ENCODE data around the gene CACNA1C.

CACNA1C gene

DNA sequence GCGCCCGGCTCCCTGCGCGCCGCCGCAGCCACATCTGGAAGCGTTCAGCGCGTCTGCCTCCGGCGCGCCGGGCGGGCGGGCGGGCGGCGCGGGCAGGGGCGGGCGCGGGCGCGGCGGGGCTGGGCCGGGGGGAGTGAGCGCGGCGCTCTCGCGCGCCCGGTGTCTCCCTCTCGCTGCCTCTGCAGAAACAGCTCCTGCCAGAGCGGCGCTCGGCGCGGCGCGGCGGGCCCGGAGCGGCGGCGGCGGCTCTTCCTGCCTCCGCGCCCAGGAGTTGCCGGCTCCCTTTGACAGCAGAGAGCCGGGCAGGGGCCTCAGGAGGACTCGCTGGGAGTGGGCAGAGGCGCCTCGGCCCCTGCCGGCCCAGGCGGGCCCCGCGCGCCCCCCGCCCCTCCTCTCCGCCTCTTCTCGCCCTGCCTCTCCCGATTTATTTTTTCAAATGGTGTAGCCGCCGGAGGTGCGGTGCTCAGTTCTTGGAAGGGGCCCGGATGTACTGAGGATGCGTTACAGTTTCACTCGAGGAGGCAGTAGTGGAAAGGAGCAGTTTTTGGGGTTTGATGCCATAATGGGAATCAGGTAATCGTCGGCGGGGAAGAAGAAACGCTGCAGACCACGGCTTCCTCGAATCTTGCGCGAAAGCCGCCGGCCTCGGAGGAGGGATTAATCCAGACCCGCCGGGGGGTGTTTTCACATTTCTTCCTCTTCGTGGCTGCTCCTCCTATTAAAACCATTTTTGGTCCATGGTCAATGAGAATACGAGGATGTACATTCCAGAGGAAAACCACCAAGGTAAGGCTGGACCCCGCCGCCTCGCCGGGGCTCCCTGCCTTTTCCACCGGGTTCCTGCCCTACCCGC is at the start of gene CACNA1C:
Gene CACNA1C (plus strand): TSS at position 162 of the 853 bp plus-strand sequence. CDS start 576 bp downstream, at position 738.
- DNase-seq, result peak; percentile 33 to 78

GRCh38 chr12:2003676-2004112 is 49.1 kb upstream of the CACNA1C start:
- no peak for DNase-seq

- peak; percentile 93 to 98 for DNase-seq
These were observed 48.5 kb upstream of the CACNA1C start, which contains the start of gene DCP1B for GRCh38 chr12:2004113-2004929. Gene DCP1B (minus strand): TSS chr12:2004457. CDS start chr12:2004431, 26 bp downstream.

GRCh38 chr12:2008677-2009076 is 44.1 kb upstream of the CACNA1C start:
- DNase-seq, result peak; percentile 27 to 46

DNA sequence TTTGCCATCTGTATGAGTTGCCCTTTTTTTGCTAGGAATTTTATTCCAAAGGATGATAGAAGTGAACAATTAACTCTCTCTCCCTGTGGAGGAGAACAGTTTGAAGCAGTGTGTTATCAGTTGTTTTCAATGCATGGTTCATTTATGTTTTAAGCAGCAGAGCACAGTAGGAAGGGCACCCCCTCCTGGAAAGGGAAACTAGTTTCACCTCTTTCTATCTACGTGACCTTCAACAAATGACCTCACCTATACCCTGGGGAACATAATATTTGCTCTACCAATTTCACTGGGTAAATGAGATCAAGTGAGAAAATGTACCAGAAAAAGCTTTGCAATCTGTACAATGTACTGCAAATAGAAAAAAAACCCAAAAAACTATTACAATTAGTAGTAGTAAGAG is 43.2 kb upstream of the CACNA1C start:
- DNase-seq, result no peak

DNA sequence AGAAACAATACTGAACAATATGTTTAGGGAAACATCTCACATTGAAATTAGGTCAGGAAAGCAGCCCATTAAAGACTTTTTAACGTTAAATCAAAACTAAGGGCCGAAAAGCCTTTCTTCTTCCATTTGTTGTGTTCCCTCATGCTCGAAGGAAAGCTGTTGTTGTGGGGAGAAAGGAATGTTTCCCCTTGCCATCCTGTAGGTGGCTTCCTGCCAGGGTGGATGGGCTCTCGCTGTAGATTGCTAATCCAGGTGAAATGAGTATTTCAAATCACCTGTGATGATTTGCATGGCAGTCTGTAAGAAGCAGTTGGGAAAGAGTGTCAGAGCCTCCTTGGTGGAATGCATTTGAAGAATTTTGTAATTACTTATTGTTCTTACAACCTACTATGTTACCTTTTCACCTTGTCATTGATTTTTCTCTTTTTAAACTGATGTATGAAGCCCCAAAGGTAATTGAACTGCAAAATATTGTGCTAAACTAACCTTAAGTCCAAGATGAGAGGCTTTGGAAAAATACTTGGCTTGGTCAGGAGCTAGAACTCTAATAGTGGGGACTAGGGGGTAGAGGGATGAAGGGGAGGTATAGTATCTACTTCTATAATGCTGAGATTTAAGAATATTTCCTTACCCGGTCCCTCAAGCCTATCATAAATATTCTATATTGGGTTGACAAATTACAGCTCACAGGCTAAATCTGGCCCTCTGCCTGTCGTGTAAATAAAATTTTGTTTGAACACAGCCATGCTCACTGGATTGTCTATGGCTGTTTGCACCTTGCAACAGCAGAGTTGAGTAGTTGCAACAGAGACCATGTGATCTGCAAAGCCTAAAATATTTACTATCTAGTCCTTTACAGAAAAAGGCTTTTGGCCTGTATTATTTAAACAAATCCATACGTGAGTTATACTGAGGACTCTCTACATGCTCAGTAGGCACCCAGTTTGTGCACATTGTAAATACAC is 40.9 kb upstream of the CACNA1C start:
- DNase-seq, result peak; percentile 77 to 84

DNA sequence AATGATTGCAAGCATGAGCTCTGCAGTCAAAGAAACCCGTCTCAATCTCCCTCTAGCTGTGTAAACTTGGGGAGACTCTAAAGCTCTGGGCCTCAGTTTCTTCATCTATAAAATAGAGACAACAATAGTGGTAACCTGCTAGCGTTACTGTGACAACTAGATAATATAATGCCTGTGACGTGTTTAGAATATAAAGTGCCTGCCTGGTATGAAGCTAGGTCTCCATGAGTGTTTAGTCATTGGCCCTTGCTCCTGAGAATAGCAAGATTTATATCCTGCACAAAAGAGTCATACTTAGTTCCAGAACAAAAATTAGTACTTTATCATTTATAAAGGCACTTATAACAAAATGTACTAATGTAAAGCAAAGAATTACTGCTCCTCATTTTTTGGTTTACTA is 39.7 kb upstream of the CACNA1C start:
- no peak for DNase-seq

DNA sequence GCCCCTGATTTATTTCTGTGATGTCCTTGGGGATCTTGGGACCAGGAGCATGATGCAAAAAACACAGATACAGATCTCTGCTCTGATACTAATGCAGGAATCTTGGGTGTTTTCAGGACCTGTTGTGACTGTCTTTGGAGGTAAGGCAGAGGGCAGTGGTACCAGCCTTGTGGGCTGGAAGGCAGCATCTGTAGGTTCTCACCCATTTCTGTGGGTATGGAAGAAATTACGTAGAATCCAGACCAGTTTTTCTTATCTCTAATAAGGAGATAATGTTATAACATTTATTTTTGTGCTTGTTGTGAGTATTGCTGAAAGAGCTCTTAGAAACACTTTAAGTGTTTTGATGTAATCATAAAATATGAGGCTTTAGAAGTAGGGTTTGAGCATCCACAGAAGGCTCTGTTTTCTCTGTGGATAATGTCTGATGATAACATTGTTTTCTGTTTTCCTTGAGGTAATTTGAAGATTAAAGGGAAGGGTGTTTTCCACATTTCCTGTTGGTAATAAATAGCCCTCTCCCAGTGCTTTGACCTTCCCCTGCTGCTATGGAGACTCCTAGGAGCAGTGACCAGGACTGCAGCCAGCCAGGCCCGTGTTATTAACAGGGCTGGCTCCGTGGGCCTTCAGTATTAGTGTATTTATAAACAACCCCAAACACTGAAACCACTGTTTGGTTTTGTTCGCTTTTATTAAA is 39.1 kb upstream of the CACNA1C start:
- DNase-seq, result no peak

- DNase-seq, result no peak
These were observed 38.6 kb upstream of the CACNA1C start for GRCh38 chr12:2014231-2014630.

DNA sequence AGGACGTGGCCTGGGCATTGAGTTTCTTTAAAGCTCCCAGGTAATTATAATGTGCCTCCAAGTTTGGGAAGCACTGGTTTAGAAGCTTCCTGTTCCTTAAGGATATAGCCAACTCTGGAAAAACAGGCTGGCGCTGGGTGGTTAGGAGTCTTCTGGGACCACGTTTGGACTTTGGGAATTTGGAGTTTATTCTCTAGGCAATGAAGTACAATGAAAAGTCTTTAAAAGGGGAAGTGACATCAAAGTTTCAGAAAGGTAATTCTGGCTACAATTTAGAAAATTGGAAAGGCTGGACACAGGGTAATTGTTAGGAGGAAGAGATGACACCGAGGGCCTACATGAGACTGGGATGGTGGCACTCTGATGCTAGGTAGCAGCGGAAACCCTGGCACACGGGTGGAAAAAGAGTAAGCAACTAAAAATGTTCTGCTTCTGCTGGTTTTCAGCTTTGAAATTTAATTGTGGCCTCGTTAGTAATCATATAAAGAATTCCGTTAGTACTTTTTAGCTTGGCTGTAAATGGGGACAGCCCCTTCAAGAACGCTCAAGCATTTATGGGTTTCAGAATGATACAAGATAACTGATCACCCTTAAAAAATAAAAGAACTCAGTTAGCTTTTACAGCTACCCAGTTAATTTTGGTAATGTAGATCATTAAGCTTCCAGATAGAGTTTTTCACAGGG is 35.8 kb upstream of the CACNA1C start:
- no peak for DNase-seq

- DNase-seq, result no peak
These were observed 35.0 kb upstream of the CACNA1C start for GRCh38 chr12:2017546-2018337.

DNA sequence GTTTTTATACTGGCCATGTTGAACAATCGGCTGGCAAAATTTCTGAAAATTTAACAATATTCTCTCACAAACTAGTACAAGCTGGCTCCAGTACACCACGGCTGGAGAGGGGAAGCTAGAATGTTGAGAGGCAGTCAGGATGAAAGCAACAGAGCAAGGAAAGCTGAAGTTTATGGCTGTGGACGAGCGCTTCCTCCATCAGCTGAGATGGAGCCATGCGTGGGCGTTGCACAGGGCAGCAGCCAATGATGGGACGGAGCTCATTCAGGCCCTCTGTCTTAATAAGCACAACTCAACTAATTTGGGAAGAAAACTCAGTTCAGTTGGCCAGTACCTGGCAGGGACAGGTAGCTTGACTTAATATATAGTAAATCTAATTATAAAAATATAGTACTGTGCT is 34.4 kb upstream of the CACNA1C start:
- DNase-seq, result no peak

GRCh38 chr12:2019126-2019525 is 33.7 kb upstream of the CACNA1C start:
- DNase-seq, result no peak

DNA sequence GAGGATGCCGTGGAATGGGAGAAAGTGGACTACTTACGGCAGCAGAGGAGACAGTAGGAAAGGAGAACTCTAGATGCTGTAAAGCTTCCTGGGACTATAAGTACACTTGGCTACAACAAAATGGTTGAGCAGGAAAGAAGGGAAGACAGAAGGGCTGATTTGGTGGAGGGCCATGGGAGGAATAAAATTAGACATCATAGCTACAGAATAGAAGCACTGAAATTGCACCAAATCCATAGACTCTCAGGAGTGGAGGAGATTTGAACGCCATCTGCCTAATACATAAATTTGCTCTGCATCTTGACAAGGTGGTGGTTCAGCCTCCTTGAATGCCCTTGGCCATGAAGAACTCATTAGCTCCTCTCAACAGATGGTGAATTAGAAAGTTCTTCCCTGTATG is 32.3 kb upstream of the CACNA1C start:
- DNase-seq, result no peak

GRCh38 chr12:2023365-2023764 is 29.4 kb upstream of the CACNA1C start:
- DNase-seq, result peak in 1 of 2 experiments; percentile 9

- no peak for DNase-seq
These were observed 25.4 kb upstream of the CACNA1C start for GRCh38 chr12:2027351-2027750.

DNA sequence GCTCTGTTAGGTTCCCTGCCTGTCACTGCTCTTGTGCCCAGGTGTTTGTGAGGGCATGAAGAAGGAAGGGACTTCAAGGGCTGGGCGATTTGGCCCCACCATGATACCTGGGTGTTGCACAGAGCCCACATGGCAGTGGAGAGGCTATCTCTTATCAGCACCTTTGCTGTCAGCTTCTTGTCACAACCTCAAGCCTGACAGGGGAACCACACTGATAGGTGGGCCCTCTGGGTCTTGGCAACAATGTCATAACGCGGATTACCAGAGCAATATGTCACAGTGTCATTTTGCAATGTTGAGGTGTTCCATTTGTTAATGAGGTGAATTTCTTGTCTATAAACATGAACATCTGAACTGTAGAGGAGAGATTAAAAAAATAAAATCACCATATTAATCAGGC is 22.9 kb upstream of the CACNA1C start:
- DNase-seq, result no peak

DNA sequence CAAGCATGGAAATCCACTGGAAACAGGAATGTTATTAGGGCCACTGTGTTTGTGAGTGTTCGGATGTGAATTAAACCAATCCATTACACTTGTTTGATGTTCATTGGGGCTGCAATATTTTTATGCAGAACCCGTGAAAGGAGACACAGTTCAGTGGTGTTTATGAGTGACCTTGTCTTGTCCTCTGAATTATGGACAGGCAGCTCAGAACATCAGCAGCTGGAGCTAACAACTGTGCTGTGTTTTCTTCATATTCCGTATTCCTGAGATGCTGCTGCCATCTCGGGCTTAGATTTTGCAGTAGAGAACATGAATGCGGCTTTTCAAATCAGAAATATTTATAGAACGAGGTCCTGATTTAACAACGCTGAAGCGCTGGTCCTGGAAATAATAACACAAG is 20.3 kb upstream of the CACNA1C start:
- DNase-seq, result no peak

DNA sequence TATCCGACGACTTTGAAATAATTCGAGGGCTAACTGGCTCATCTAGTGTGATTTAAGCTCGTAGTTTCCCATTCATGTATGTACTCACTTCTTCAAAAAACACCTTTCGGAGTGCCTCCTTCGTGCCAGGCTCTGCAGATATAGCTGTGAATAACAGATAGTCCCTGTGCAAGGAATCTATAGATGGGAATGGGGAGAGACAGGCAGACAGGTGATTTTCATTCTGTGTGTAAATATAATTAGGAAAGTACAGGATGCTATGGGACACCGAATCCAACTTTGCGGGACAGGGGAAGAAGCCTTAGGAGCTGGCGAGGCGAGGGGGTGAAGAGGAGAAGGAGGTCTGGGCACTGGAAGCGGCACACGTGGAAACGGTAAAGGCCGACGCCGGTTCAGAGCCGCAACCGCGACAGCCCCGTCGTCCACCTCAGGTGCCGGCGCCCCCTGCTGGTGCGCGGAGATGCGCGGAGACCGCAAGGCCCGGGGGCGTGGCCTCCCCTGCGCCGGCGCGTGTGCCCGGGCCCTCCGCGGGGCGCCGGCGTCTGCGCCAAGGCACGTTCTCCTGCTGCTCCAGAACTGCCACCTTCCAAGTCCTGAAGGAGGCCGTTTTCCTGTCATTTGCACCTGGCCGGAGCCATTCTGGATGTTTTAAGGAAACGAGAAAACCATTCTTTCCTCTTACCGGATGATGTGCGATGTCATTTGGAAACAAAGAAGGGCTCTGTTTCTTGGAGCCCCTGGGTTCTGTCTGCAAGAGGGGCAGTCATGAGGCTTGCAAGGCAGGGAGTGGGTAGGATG is 18.0 kb upstream of the CACNA1C start:
- DNase-seq, result peak; percentile 66 to 96

All from NCI-H526 (cell line).